Measurements from ENCODE around the gene LDLRAD4.

LDLRAD4 gene

GRCh38 chr18:13283746-13284145 is 65.2 kb downstream of the LDLRAD4 start:
- no peak for DNase-seq (ENCODE audit: low read depth)
- Histone ChIP-seq H3K9me3 (ENCODE audit: control insufficient read depth, low read length) (no peaks in the 10 kb centered on the region), H3K9ac (ENCODE audit: low read length) (no peak overlapping the region), H3K4me3 (ENCODE audit: low read length) (no peak overlapping the region), H3K4me1 (ENCODE audit: control insufficient read depth, insufficient read depth, low read length) (no peaks in the 10 kb centered on the region), H3K27me3 (replicated peaks; ENCODE audit: control insufficient read depth, insufficient read depth, low read length) (peaks cover 7% of the 10 kb centered on the region), H3K36me3 (ENCODE audit: control insufficient read depth, insufficient read depth, low read length, severe bottlenecking) (no peaks in the 10 kb centered on the region)

- no peaks in the 10 kb centered on the region for H3K4me1 ChIP-seq (ENCODE audit: control insufficient read depth, insufficient read depth, low read length)
- H3K4me3 ChIP-seq (ENCODE audit: low read length) = no peak overlapping the region
- H3K27me3 ChIP-seq (replicated peaks; ENCODE audit: control insufficient read depth, insufficient read depth, low read length) = peaks cover 7% of the 10 kb centered on the region
- no peak overlapping the region for H3K9ac ChIP-seq (ENCODE audit: low read length)
- DNase-seq (ENCODE audit: low read depth) = no peak
- H3K36me3 ChIP-seq (ENCODE audit: control insufficient read depth, insufficient read depth, low read length, severe bottlenecking) = no peaks in the 10 kb centered on the region
- no peaks in the 10 kb centered on the region for H3K9me3 ChIP-seq (ENCODE audit: control insufficient read depth, low read length)
These were observed 65.9 kb downstream of the LDLRAD4 start for GRCh38 chr18:13284330-13285027.

GRCh38 chr18:13285874-13286273 is 67.3 kb downstream of the LDLRAD4 start:
- no peaks in the 10 kb centered on the region for H3K27me3 ChIP-seq (replicated peaks; ENCODE audit: control insufficient read depth, insufficient read depth, low read length)
- H3K36me3 ChIP-seq (ENCODE audit: control insufficient read depth, insufficient read depth, low read length, severe bottlenecking) = no peaks in the 10 kb centered on the region
- no peak overlapping the region for H3K9ac ChIP-seq (ENCODE audit: low read length)
- DNase-seq (ENCODE audit: low read depth) = no peak
- no peaks in the 10 kb centered on the region for H3K4me1 ChIP-seq (ENCODE audit: control insufficient read depth, insufficient read depth, low read length)
- no peaks in the 10 kb centered on the region for H3K9me3 ChIP-seq (ENCODE audit: control insufficient read depth, low read length)
- H3K4me3 ChIP-seq (ENCODE audit: low read length) = no peak overlapping the region

GRCh38 chr18:13286456-13287125 is 68.0 kb downstream of the LDLRAD4 start:
- no peaks in the 10 kb centered on the region for H3K36me3 ChIP-seq (ENCODE audit: control insufficient read depth, insufficient read depth, low read length, severe bottlenecking)
- H3K9ac ChIP-seq (ENCODE audit: low read length) = no peak overlapping the region
- H3K4me1 ChIP-seq (ENCODE audit: control insufficient read depth, insufficient read depth, low read length) = no peaks in the 10 kb centered on the region
- DNase-seq (ENCODE audit: low read depth) = no peak
- H3K4me3 ChIP-seq (ENCODE audit: low read length) = no peak overlapping the region
- no peaks in the 10 kb centered on the region for H3K9me3 ChIP-seq (ENCODE audit: control insufficient read depth, low read length)
- H3K27me3 ChIP-seq (replicated peaks; ENCODE audit: control insufficient read depth, insufficient read depth, low read length) = no peaks in the 10 kb centered on the region

GRCh38 chr18:13287372-13287771 is 68.8 kb downstream of the LDLRAD4 start:
- H3K4me3 ChIP-seq (ENCODE audit: low read length) = no peak overlapping the region
- DNase-seq (ENCODE audit: low read depth) = no peak
- no peaks in the 10 kb centered on the region for H3K9me3 ChIP-seq (ENCODE audit: control insufficient read depth, low read length)
- H3K36me3 ChIP-seq (ENCODE audit: control insufficient read depth, insufficient read depth, low read length, severe bottlenecking) = no peaks in the 10 kb centered on the region
- H3K27me3 ChIP-seq (replicated peaks; ENCODE audit: control insufficient read depth, insufficient read depth, low read length) = no peaks in the 10 kb centered on the region
- no peak overlapping the region for H3K9ac ChIP-seq (ENCODE audit: low read length)
- H3K4me1 ChIP-seq (ENCODE audit: control insufficient read depth, insufficient read depth, low read length) = no peaks in the 10 kb centered on the region

- H3K4me3 ChIP-seq (ENCODE audit: low read length) = no peak overlapping the region
- no peaks in the 10 kb centered on the region for H3K9me3 ChIP-seq (ENCODE audit: control insufficient read depth, low read length)
- H3K27me3 ChIP-seq (replicated peaks; ENCODE audit: control insufficient read depth, insufficient read depth, low read length) = no peaks in the 10 kb centered on the region
- H3K36me3 ChIP-seq (ENCODE audit: control insufficient read depth, insufficient read depth, low read length, severe bottlenecking) = no peaks in the 10 kb centered on the region
- H3K9ac ChIP-seq (ENCODE audit: low read length) = no peak overlapping the region
- DNase-seq (ENCODE audit: low read depth) = no peak
- no peaks in the 10 kb centered on the region for H3K4me1 ChIP-seq (ENCODE audit: control insufficient read depth, insufficient read depth, low read length)
These were observed 70.1 kb downstream of the LDLRAD4 start for GRCh38 chr18:13288509-13289133.

- no peaks in the 10 kb centered on the region for H3K27me3 ChIP-seq (replicated peaks; ENCODE audit: control insufficient read depth, insufficient read depth, low read length)
- H3K4me3 ChIP-seq (ENCODE audit: low read length) = no peak overlapping the region
- no peaks in the 10 kb centered on the region for H3K9me3 ChIP-seq (ENCODE audit: control insufficient read depth, low read length)
- H3K9ac ChIP-seq (ENCODE audit: low read length) = no peak overlapping the region
- no peak for DNase-seq (ENCODE audit: low read depth)
- no peaks in the 10 kb centered on the region for H3K36me3 ChIP-seq (ENCODE audit: control insufficient read depth, insufficient read depth, low read length, severe bottlenecking)
- no peaks in the 10 kb centered on the region for H3K4me1 ChIP-seq (ENCODE audit: control insufficient read depth, insufficient read depth, low read length)
These were observed 71.1 kb downstream of the LDLRAD4 start for GRCh38 chr18:13289481-13290205.

- DNase-seq (ENCODE audit: low read depth) = no peak
- Histone ChIP-seq H3K9me3 (ENCODE audit: control insufficient read depth, low read length) (no peaks in the 10 kb centered on the region), H3K9ac (ENCODE audit: low read length) (no peak overlapping the region), H3K4me3 (ENCODE audit: low read length) (no peak overlapping the region), H3K4me1 (ENCODE audit: control insufficient read depth, insufficient read depth, low read length) (no peaks in the 10 kb centered on the region), H3K36me3 (ENCODE audit: control insufficient read depth, insufficient read depth, low read length, severe bottlenecking) (no peaks in the 10 kb centered on the region), H3K27me3 (replicated peaks; ENCODE audit: control insufficient read depth, insufficient read depth, low read length) (no peaks in the 10 kb centered on the region)
These were observed 72.3 kb downstream of the LDLRAD4 start for GRCh38 chr18:13290856-13291271.

GRCh38 chr18:13291299-13291698 is 72.7 kb downstream of the LDLRAD4 start:
- no peaks in the 10 kb centered on the region for H3K9me3 ChIP-seq (ENCODE audit: control insufficient read depth, low read length)
- DNase-seq (ENCODE audit: low read depth) = no peak

GRCh38 chr18:13291745-13292447 is 73.3 kb downstream of the LDLRAD4 start:
- DNase-seq (ENCODE audit: low read depth) = no peak

More at GRCh38 chr18:13291299-13291698, 72.7 kb downstream of the LDLRAD4 start:
- Histone ChIP-seq H3K9ac (ENCODE audit: low read length) (no peak overlapping the region), H3K27me3 (replicated peaks; ENCODE audit: control insufficient read depth, insufficient read depth, low read length) (no peaks in the 10 kb centered on the region), H3K4me3 (ENCODE audit: low read length) (no peak overlapping the region), H3K36me3 (ENCODE audit: control insufficient read depth, insufficient read depth, low read length, severe bottlenecking) (no peaks in the 10 kb centered on the region), H3K4me1 (ENCODE audit: control insufficient read depth, insufficient read depth, low read length) (no peaks in the 10 kb centered on the region)

More at GRCh38 chr18:13291745-13292447, 73.3 kb downstream of the LDLRAD4 start:
- Histone ChIP-seq H3K4me1 (ENCODE audit: control insufficient read depth, insufficient read depth, low read length) (no peaks in the 10 kb centered on the region), H3K9ac (ENCODE audit: low read length) (no peak overlapping the region), H3K9me3 (ENCODE audit: control insufficient read depth, low read length) (no peaks in the 10 kb centered on the region), H3K27me3 (replicated peaks; ENCODE audit: control insufficient read depth, insufficient read depth, low read length) (no peaks in the 10 kb centered on the region), H3K36me3 (ENCODE audit: control insufficient read depth, insufficient read depth, low read length, severe bottlenecking) (no peaks in the 10 kb centered on the region), H3K4me3 (ENCODE audit: low read length) (no peak overlapping the region)

Data from adipocyte (in vitro differentiated cells).